Nephron (organoid): ENCODE data around the gene SRSF2.
"Not testable (repeated sequence)": the region's sequence is repeated elsewhere in the genome, so short reads cannot be mapped to it uniquely, and the experiment has no call there.

ENCODE experiments used
- H3K27ac Mint-ChIP-seq, 3 experiments: 2 replicates each; pipeline ENCODE4 v1.8.0; 2020; ENCODE audit warnings: mixed read lengths in 3 of 3, mild to moderate bottlenecking in 2 of 3, moderate library complexity in 1 of 3
- H3K27me3 Mint-ChIP-seq: 2 replicates; pipeline ENCODE4 v1.8.0; 2021; ENCODE audit warnings: low read depth, mild to moderate bottlenecking, moderate library complexity, mixed read lengths
- H3K36me3 Mint-ChIP-seq: 2 replicates; pipeline ENCODE4 v1.8.0; 2020; ENCODE audit warnings: low read depth, mixed read lengths
- H3K4me1 Mint-ChIP-seq: 2 replicates; pipeline ENCODE4 v1.8.0; 2020; ENCODE audit warnings: mixed read lengths
- H3K4me3 Mint-ChIP-seq, 3 experiments: 2 replicates each; pipeline ENCODE4 v1.8.0; 2020; ENCODE audit warnings: mild to moderate bottlenecking in 3 of 3, mixed read lengths in 3 of 3, moderate library complexity in 2 of 3
- H3K9me3 Mint-ChIP-seq: 2 replicates; pipeline ENCODE4 v1.8.0; 2020; ENCODE audit warnings: mixed read lengths
- CTCF ChIP-seq, 3 experiments: fragments of 200-600 bp; sonication (generic); IDR thresholded peaks; one replicate each; pipeline ENCODE4 v1.5.0; 2021; ENCODE audit warnings: antibody characterized with exemption in 3 of 3; ENCODE audit not compliant: unreplicated experiment in 3 of 3

Gene SRSF2

GRCh38 chr17:76714336-76714735 lies 22.8 kb downstream of the SRSF2 start:
- H3K27me3 Mint-ChIP-seq = no peaks in the 10 kb centered on the region
- peaks cover 20% of the 10 kb centered on the region for H3K4me1 Mint-ChIP-seq
- H3K9me3 Mint-ChIP-seq = no peaks in the 10 kb centered on the region
- TF ChIP-seq CTCF (IDR thresholded peaks at IDR 0.05; ENCODE audit: unreplicated experiment in 3 of 3) = no peak
- H3K4me3 Mint-ChIP-seq = peak overlapping the region in 1 of 3 experiments; percentile 17
- peaks cover 46% of the 10 kb centered on the region for H3K36me3 Mint-ChIP-seq
- H3K27ac Mint-ChIP-seq = no peak overlapping the region

GRCh38 chr17:76713765-76714164 lies 23.4 kb downstream of the SRSF2 start:
- Mint-ChIP-seq H3K36me3 (peaks cover 43% of the 10 kb centered on the region), H3K4me3 (peak overlapping the region; percentile 17 to 66 (median 32)), H3K27ac (no peak overlapping the region), H3K4me1 (peaks cover 25% of the 10 kb centered on the region), H3K9me3 (no peaks in the 10 kb centered on the region), H3K27me3 (no peaks in the 10 kb centered on the region)
- no peak for TF ChIP-seq CTCF (IDR thresholded peaks at IDR 0.05; ENCODE audit: unreplicated experiment in 3 of 3)

GRCh38 chr17:76712321-76712720 lies 24.8 kb downstream of the SRSF2 start:
- Mint-ChIP-seq H3K4me1 (peaks cover 39% of the 10 kb centered on the region), H3K36me3 (peaks cover 41% of the 10 kb centered on the region), H3K4me3 (peak overlapping the region; percentile 6 to 45 (median 36))
- not testable (repeated sequence) for H3K27ac Mint-ChIP-seq, H3K9me3 Mint-ChIP-seq, H3K27me3 Mint-ChIP-seq

- Mint-ChIP-seq H3K27me3 (no peaks in the 10 kb centered on the region), H3K4me1 (peaks cover 45% of the 10 kb centered on the region), H3K4me3 (peak within 1 kb of the TSS; percentile 87 to 92 (median 91)), H3K36me3 (peaks cover 30% of the 10 kb centered on the region), H3K27ac (peak within 1 kb of the TSS; percentile 80 to 97 (median 92)), H3K9me3 (no peaks in the 10 kb centered on the region)
- TF ChIP-seq CTCF (IDR thresholded peaks at IDR 0.05; ENCODE audit: unreplicated experiment in 3 of 3) = no peak
These were observed 26.1 kb downstream of the SRSF2 start, which contains the start of gene MXRA7 for GRCh38 chr17:76710863-76711611. MXRA7 (minus strand) TSS chr17:76710965; CDS start chr17:76710946, 19 bp downstream.

GRCh38 chr17:76709951-76710862 lies 26.9 kb downstream of the SRSF2 start:
- Mint-ChIP-seq H3K27ac (peak overlapping the region; percentile 80 to 97 (median 92)), H3K36me3 (peaks cover 24% of the 10 kb centered on the region), H3K4me3 (peak overlapping the region; percentile 83 to 88 (median 87)), H3K4me1 (peaks cover 47% of the 10 kb centered on the region)
- not testable (repeated sequence) for H3K9me3 Mint-ChIP-seq, H3K27me3 Mint-ChIP-seq

GRCh38 chr17:76709077-76709950 lies 27.8 kb downstream of the SRSF2 start:
- Mint-ChIP-seq H3K9me3 (no peaks in the 10 kb centered on the region), H3K4me1 (peaks cover 48% of the 10 kb centered on the region), H3K36me3 (peaks cover 18% of the 10 kb centered on the region), H3K27ac (peak overlapping the region; percentile 80 to 97 (median 92)), H3K4me3 (peak overlapping the region; percentile 83 to 88 (median 87)), H3K27me3 (no peaks in the 10 kb centered on the region)
- no peak for TF ChIP-seq CTCF (IDR thresholded peaks at IDR 0.05; ENCODE audit: unreplicated experiment in 3 of 3)
